GM12873 (cell line): ENCODE results near the gene CXCL12.

Experiments used
- CTCF ChIP-seq: IDR thresholded peaks from 2 replicates; pipeline ENCODE4 v1.5.1; 2012; ENCODE audit warnings: low read depth, mild to moderate bottlenecking, moderate library complexity, low read length, control low read depth; ENCODE audit not compliant: insufficient read depth; ENCODE audit errors: missing control alignments

Gene CXCL12

GRCh38 chr10:44382131-44382858 is 2.6 kb downstream of the CXCL12 start:
- no peak for TF ChIP-seq CTCF

GRCh38 chr10:44380829-44381600 is 3.9 kb downstream of the CXCL12 start:
- no peak for TF ChIP-seq CTCF

- TF ChIP-seq CTCF = no peak
Observed at GRCh38 chr10:44379907-44380306, 5.0 kb downstream of the CXCL12 start.

GRCh38 chr10:44378626-44379025 is 6.3 kb downstream of the CXCL12 start:
- no peak for TF ChIP-seq CTCF

GRCh38 chr10:44377651-44378310 is 7.1 kb downstream of the CXCL12 start:
- no peak for TF ChIP-seq CTCF

GRCh38 chr10:44376472-44377099 is 8.3 kb downstream of the CXCL12 start:
- no peak for TF ChIP-seq CTCF

- no peak for TF ChIP-seq CTCF
Observed at GRCh38 chr10:44374155-44374554, 10.7 kb downstream of the CXCL12 start.
